Erythroblast (primary cell): Measurements from ENCODE around the gene IL22RA1.

Experiments
- GATA1 ChIP-seq: IDR thresholded peaks from 2 replicates; pipeline ENCODE4 v1.6.1; 2011; ENCODE audit warnings: low read depth, mild to moderate bottlenecking, control low read depth, low read length, moderate library complexity
- POLR2A ChIP-seq: IDR thresholded peaks from 2 replicates; pipeline ENCODE4 v1.6.1; 2011; ENCODE audit warnings: mild to moderate bottlenecking, low read length

DNA sequence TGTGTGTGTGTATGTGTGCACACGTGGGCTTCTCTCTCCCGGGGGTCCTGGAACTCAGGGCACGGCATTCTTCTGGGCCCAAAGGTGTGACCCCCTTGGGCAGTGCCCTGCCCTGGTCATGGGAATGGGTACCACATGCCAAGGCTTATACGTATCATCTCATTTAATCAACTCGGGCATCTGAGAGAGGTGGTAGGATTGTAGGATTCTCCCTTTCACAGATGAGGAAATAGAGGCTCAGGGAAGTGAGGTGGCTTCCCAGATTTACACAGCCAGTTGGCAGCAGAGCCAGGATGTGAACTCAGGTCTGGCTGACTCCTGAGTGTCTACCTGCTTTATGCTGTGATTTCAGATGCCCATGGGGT is 46.2 kb downstream of the IL22RA1 start:
- TF ChIP-seq POLR2A (no peak), GATA1 (no peak)
